Spinal cord (tissue), 10 donors: ENCODE measurements around the gene MNT. TPM values are rescaled to one million over a fixed set of nuclear protein-coding genes. Genes with fewer than 3 reads are reported as not detected.

Experiments used
- DNase-seq, 6 donors: peaks; one replicate each; pipeline versions ENCODE4 v3.0.0 to v3.0.0-alpha.2; 2013 to 2015; ENCODE audit warnings: low spot score in 6 of 6, low read depth in 4 of 6
- H3K27ac ChIP-seq: one replicate; pipeline ENCODE4 v1.5.1; 2013; ENCODE audit warnings: low read depth, low read length, control low read depth
- H3K27me3 ChIP-seq: one replicate; pipeline ENCODE4 v1.6.1; 2013; ENCODE audit warnings: low read length; ENCODE audit not compliant: control insufficient read depth, insufficient read depth
- H3K36me3 ChIP-seq: one replicate; pipeline ENCODE4 v1.6.1; 2013; ENCODE audit warnings: low read length; ENCODE audit not compliant: control insufficient read depth, insufficient read depth
- H3K4me1 ChIP-seq: one replicate; pipeline ENCODE4 v1.6.1; 2013; ENCODE audit warnings: low read length; ENCODE audit not compliant: control insufficient read depth, insufficient read depth
- H3K4me3 ChIP-seq: one replicate; pipeline ENCODE4 v1.5.1; 2013; ENCODE audit warnings: low read depth, low read length, control low read depth
- H3K9me3 ChIP-seq: one replicate; pipeline ENCODE4 v1.6.1; 2013; ENCODE audit warnings: low read length; ENCODE audit not compliant: control insufficient read depth, insufficient read depth
- WGBS: methylation state at CpG from one replicate; pipeline ENCODE4 v1.1.5; 2013; ENCODE audit warnings: missing lambda C conversion rate; ENCODE audit not compliant: insufficient coverage; 5-methylcytosine and 5-hydroxymethylcytosine counted together
- polyA plus RNA-seq, 2 donors: library from polyadenylated mRNA; unstranded; fragments of 120-200 nt; gene quantifications; one replicate each; pipeline ENCODE4 v1.2.1, GENCODE V29; 2013; ENCODE audit not compliant: insufficient read length in 2 of 2
- total RNA-seq, 2 donors: library from RNA; depleted of rRNA in 1 of 2; stranded (reverse); fragments of 120-200 nt in 1 of 2; fragments of >200 nt in 1 of 2; gene quantifications; one replicate each; pipeline versions ENCODE4 v1.2.3 to v1.2.4, GENCODE V29; 2013 to 2014
- donor health status: healthy.

Gene MNT
- total and polyA plus RNA-seq, 4 donors = 6.2 to 34.0 (median 20.0) TPM

DNA sequence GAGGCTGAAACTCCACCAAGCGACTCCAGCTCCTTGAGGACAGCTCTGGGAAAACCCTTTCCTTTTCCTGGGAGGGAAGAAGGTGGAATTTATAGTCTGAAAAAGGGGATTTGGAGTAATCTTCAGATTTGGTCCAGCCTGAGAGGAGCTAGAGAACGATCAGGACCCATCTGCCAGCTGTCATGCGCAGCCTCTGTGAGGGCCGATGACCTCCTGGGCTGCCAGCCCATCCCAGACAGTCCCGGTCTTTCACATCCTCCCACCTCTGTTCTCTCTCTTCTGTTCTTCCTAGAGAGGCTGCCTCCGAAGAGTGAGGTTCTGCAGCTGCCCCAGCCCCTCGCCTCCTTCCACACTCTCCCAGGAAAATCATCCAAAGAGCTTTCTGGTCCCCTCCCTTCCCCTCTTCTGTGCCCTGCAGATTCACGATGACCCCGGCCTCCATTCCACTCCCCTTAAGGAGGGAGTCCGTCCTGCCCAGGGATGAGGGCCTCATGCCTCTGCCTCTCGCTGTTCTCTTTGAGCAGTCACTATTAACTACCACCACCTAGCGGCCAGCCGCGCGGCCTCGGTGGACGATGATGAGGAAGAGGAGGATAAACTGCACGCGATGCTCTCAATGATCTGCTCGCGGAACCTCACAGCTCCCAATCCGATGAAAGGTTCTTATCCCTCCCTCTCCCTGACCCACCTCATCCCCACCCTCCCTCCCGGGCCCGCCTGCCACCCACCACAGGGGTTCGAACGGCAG lies 33.9 kb downstream of the MNT start:
- Histone ChIP-seq H3K4me3 (no peak overlapping the region), H3K4me1 (peaks cover 43% of the 10 kb centered on the region), H3K36me3 (peaks cover 95% of the 10 kb centered on the region), H3K9me3 (no peaks in the 10 kb centered on the region), H3K27ac (no peak overlapping the region), H3K27me3 (no peaks in the 10 kb centered on the region)
- WGBS = 74% methylated on average over 9 of the region's 26 CpGs
- no peak for DNase-seq

DNA sequence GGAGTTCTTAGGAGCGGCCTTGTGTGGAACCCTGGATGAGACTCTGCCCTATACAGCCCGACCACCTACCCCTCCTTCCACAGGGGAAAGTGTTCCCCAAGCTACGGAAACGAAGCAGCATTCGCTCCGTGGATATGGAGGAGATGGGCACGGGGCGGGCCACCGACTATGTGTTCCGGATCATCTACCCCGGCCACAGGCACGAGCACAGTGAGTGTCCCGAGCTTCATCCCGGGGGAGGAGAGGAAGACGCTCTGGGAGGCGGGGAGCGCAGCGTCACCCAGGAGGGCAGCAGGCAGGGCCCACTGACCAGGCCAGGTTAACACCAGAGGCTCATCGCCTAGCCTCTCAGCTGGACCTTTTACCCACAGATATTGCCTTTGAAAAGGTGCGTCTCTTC lies 35.7 kb downstream of the MNT start:
- H3K4me1 ChIP-seq = peaks cover 51% of the 10 kb centered on the region
- H3K27me3 ChIP-seq = no peaks in the 10 kb centered on the region
- DNase-seq = no peak
- no peaks in the 10 kb centered on the region for H3K9me3 ChIP-seq
- no peak overlapping the region for H3K27ac ChIP-seq
- H3K4me3 ChIP-seq = no peak overlapping the region
- H3K36me3 ChIP-seq = peaks cover 97% of the 10 kb centered on the region
- WGBS = 93% methylated on average over 18 of the region's 20 CpGs

DNA sequence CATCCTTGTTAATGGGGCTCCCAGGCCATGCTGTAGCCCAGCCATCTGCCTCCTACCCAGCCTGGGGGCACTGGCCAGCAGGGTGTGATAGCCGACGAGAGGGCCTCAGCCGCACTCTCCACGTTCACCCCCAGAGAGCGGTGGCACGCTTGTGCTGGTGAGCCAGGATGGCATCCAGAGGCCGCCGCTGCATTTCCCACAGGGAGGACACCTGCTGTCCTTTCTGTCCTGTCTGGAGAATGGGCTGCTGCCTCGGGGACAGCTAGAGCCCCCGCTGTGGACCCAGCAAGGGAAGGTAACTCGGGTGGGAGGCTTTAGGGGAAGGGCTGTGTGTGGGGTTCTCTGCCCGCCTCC lies 36.1 kb downstream of the MNT start:
- Histone ChIP-seq H3K4me3 (no peak overlapping the region), H3K27me3 (no peaks in the 10 kb centered on the region), H3K4me1 (peaks cover 48% of the 10 kb centered on the region), H3K36me3 (peaks cover 97% of the 10 kb centered on the region), H3K27ac (no peak overlapping the region), H3K9me3 (no peaks in the 10 kb centered on the region)
- WGBS = 84% methylated on average over 9 of the region's 12 CpGs
- DNase-seq = no peak

DNA sequence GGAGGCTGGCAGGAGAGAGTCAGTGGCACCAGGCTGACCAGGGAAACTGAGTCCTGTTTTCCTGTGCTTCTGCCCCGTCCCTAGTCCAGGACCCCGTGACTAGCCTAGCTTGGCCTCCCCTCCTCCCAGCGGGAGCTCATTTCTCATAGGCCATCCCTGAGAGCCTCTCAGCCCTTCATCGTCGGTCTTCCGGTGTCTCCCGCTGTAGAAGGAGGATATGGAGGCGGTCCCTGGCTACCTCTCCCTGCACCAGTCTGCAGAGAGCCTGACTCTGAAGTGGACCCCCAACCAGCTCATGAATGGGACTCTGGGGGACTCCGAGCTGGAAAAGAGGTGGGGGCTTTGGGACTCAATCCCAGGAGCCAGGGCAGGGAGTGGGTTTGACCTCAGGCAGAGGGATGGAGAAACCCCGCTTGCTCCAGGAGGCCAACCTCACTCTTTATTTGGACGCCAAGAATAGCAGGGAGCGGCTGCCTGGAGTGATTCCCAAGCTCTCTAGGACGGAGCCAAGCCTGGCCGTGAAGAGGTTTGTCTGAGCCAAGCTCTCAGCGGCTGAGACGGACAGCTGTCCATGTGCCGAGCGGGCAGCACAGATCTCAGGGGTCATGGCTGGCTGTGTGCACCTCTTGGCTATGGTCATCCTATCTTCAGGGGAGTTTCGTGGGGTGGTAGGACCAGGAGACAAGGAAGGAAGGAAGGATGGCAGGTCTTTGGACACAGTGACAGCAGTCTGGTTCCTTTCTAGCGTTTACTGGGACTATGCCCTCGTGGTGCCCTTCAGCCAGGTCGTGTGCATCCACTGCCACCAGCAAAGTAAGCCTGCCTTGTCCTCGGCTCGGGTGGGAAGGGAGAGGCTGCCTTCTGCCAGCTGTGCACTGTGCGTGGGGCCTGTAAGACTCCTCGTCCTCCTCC lies 36.8 kb downstream of the MNT start:
- Histone ChIP-seq H3K4me1 (peaks cover 48% of the 10 kb centered on the region), H3K27ac (no peak overlapping the region), H3K4me3 (no peak overlapping the region), H3K9me3 (no peaks in the 10 kb centered on the region), H3K27me3 (no peaks in the 10 kb centered on the region), H3K36me3 (peaks cover 96% of the 10 kb centered on the region)
- WGBS = 65% methylated on average over 20 of the region's 26 CpGs
- peak in 1 of 6 donors; percentile 74 for DNase-seq

DNA sequence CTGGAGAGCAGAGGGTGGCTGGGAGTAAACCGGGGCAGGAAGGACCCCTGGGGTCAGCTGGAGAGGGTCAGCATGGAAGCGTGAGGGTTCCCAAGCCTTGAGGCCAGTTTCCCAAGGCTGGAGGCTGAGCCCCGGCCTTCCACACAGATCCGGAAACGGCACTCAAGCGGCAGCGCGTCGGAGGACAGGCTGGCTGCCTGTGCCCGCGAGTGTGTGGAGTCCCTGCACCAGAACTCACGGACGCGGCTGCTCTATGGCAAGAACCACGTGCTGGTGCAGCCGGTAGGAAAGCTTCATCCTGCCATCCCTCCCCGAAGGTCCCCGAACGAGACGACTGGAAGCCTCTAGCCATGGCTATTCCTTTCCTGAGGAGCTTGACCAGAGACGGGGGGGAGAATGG lies 37.5 kb downstream of the MNT start:
- H3K4me3 ChIP-seq = no peak overlapping the region
- H3K9me3 ChIP-seq = no peaks in the 10 kb centered on the region
- DNase-seq = no peak
- peaks cover 91% of the 10 kb centered on the region for H3K36me3 ChIP-seq
- 92% methylated on average over 21 of the region's 21 CpGs for WGBS
- peaks cover 51% of the 10 kb centered on the region for H3K4me1 ChIP-seq
- H3K27ac ChIP-seq = no peak overlapping the region
- no peaks in the 10 kb centered on the region for H3K27me3 ChIP-seq

DNA sequence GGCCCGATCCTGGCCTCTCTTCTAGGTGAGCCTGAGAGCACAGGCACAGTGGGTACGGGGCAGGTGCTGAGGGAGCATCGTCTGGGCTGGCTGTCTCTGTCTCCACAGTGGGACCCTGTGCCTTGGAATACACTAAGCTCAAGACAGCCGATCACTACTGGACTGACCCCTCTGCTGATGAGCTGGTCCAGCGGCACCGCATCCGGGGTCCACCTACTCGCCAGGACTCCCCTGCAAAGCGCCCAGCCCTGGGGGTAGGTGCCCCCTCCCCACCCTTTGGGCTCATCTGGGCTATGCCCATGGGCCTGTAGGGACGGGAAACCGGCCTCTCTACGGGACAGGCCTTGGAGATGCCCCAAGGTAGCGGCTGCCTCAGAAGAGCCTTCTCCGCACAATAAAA lies 38.0 kb downstream of the MNT start:
- H3K27me3 ChIP-seq = no peaks in the 10 kb centered on the region
- H3K4me1 ChIP-seq = peaks cover 55% of the 10 kb centered on the region
- no peak overlapping the region for H3K4me3 ChIP-seq
- 95% methylated on average over 11 of the region's 14 CpGs for WGBS
- no peak overlapping the region for H3K27ac ChIP-seq
- DNase-seq = no peak
- H3K36me3 ChIP-seq = peaks cover 91% of the 10 kb centered on the region
- no peaks in the 10 kb centered on the region for H3K9me3 ChIP-seq

DNA sequence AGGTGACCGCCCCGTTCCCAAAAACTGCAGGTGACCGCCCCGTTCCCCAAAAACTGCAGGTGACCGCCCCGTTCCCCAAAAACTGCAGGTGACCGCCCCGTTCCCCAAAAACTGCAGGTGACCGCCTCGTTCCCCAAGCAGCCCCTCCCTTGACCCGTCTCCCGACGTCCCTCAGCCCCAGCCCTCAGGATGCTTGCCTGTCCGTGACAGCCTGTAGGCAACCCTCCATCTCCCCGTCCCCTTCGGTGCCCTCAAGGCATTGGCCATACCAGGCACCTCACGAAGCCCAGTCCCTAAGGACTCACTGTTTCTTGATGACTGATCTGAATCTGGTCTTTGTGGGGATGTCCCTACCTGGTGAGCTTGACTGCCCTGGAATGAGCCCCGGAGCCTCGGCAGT lies 38.4 kb downstream of the MNT start:
- no peak for DNase-seq
- Histone ChIP-seq H3K4me1 (peaks cover 57% of the 10 kb centered on the region), H3K36me3 (peaks cover 89% of the 10 kb centered on the region), H3K9me3 (no peaks in the 10 kb centered on the region), H3K27me3 (no peaks in the 10 kb centered on the region), H3K4me3 (no peak overlapping the region), H3K27ac (no peak overlapping the region)
- 91% methylated on average over 19 of the region's 19 CpGs for WGBS

DNA sequence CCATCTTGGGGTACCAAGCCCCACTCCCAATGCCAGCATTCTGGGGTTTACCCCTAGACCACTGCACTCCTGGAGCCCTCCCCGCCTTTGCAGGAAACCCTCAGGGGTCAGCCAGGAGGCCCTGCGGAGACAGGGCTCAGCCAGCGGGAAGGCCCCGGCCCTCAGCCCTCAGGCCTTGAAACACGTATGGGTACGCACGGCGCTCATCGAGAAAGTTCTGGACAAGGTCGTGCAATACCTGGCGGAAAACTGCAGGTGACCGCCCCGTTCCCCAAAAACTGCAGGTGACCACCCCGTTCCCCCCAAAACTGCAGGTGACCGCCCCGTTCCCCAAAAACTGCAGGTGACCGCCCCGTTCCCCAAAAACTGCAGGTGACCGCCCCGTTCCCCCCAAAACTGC lies 38.8 kb downstream of the MNT start:
- Histone ChIP-seq H3K9me3 (no peaks in the 10 kb centered on the region), H3K4me3 (no peak overlapping the region), H3K36me3 (peaks cover 85% of the 10 kb centered on the region), H3K4me1 (peaks cover 57% of the 10 kb centered on the region), H3K27me3 (no peaks in the 10 kb centered on the region), H3K27ac (no peak overlapping the region)
- WGBS = over 99% methylated on average over 17 of the region's 20 CpGs
- DNase-seq = no peak

DNA sequence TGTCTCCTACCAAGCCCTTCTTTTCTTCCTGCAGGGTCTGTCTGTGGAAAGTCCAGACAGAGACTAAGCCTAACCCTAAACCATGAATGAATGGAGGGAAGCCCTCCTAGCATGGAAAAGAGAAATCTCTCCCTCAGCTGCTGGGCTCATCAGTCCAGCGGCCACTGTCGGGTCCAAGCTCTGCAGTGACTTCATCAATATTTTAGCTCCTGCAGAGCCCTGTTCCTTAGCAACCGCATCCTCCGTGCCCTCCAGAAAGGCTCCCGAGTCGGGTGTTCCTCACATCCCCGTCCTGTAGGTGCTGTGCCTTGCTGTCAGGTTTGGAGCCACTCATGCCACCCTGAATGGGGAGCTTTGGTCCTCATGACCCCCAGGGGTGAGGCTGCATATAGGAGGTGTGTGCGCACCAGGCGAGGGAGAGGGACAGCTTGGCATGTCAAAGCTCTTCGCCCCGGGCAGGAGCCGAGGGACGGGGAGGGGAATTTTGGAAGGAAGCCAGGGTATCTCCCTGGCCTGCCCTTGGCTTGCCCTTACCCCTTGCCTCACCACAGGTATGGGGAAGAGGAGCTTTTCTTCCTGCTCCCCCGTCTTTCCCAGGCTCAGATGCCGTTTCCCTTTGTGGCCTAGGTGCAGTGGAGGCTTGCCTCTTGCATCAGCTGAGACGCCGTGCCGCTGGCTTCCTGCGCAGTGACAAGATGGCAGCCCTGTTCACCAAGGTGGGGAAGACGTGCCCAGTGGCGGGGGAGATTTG lies 39.7 kb downstream of the MNT start:
- Histone ChIP-seq H3K9me3 (no peaks in the 10 kb centered on the region), H3K4me1 (peaks cover 54% of the 10 kb centered on the region), H3K27ac (no peak overlapping the region), H3K36me3 (peaks cover 77% of the 10 kb centered on the region), H3K27me3 (no peaks in the 10 kb centered on the region), H3K4me3 (no peak overlapping the region)
- WGBS = 74% methylated on average over 17 of the region's 21 CpGs
- DNase-seq = peak in 1 of 6 donors; percentile 68
